GM12872 (cell line): ENCODE data around the gene ZNF561.

Source experiments
- TF ChIP-seq, protein P1 (sequence below): IDR thresholded peaks from 3 replicates; pipeline ENCODE4 v1.5.1; 2011; ENCODE audit warnings: low read depth, mild to moderate bottlenecking, low read length, moderate library complexity; ENCODE audit not compliant: insufficient read depth

The ZNF561 gene

DNA sequence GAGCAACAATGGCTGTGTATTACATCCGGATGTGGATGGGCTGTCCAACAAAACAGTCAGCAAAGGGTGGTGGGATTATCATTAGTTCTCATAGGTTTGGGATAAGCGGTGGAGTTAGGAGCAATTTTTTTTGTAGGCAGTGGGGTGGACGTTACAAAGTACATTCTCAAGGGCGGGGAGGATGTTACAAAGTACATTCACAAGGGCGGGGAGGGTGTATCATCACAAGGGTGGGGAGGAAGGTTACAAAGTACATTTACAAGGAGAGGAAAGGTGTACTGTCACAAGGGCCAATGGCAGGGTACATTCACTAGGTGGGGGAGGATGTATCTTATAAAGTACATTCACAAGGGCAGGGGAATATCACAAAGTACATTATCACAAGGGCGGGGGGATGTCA lies 20.8 kb upstream of the ZNF561 start:
- TF ChIP-seq, protein P1, sequence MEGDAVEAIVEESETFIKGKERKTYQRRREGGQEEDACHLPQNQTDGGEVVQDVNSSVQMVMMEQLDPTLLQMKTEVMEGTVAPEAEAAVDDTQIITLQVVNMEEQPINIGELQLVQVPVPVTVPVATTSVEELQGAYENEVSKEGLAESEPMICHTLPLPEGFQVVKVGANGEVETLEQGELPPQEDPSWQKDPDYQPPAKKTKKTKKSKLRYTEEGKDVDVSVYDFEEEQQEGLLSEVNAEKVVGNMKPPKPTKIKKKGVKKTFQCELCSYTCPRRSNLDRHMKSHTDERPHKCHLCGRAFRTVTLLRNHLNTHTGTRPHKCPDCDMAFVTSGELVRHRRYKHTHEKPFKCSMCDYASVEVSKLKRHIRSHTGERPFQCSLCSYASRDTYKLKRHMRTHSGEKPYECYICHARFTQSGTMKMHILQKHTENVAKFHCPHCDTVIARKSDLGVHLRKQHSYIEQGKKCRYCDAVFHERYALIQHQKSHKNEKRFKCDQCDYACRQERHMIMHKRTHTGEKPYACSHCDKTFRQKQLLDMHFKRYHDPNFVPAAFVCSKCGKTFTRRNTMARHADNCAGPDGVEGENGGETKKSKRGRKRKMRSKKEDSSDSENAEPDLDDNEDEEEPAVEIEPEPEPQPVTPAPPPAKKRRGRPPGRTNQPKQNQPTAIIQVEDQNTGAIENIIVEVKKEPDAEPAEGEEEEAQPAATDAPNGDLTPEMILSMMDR: no peak

DNA sequence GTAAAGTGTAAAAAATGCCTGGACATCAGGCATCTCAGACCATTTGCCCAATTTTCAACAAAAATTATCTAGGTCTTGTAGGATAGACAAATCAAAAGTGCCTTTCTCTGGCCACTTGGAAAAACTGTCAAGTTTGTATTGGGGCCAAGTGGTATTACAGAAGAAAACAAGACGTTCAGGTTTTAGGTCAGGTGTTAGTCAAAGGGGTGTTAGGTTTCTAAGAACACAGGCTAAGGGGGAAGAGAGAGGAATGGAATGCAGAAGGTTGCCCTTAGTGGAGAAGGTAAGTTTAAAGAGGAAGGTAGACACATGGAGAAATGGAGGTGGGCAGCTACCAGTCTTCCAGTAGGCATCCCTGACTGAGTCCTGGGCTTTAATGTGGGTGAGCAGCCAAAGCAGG lies 19.9 kb upstream of the ZNF561 start:
- TF ChIP-seq, protein P1: no peak

DNA sequence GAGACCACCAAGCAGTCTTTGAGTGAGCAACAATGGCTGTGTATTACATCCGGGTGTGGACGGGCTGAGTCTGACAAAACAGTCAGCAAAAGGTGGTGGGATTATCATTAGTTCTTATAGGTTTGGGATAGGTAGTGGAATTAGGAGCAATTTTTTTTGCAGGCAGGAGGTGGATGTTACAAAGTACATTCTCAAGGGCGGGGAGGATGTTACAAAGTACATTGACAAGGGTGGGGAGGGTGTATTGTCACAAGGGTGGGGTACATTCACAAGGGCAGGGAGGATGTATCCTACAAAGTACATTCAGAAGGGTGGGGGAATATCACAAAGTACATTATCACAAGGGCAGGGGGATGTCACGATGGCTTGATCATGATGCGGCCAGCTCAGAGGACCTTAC lies 15.0 kb upstream of the ZNF561 start:
- TF ChIP-seq, protein P1: no peak

DNA sequence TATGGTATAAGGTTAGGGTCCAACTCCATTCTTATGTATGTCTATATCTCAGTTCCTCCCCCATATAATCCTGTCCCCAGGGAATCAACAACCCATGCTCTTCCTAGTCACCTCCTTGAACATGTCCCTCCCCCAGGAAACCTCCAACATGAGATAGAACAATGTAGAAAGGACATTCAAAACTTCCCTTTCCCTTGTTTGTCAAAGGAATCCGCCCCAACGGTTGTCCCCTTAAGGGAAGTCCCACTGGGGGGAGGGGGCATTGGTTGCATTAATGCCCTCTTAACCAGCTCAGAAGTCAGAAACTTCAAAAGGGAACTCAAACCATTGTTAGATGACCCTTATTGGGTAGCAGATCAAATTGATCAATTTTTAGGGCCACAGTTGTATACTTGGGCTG lies 6.8 kb upstream of the ZNF561 start:
- TF ChIP-seq, protein P1: no peak

DNA sequence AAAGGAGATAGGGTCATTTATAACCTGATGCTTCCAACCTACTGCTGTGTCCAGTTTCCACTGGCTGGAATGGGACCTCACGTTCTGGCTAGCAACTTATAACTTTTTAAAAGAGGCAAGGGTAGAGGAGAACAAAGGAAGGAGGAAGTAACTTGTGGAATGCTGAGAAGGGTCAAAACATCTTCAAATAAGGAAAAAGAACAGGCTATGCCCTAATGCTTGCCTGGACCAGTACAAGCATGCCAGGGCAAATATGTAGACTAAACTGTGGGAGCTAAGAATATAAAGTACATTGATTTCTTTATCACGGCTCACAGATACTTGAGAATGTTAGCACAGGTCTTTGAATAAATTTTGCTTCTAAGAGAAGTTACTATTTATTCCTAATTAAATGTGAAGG lies 1.5 kb upstream of the ZNF561 start:
- TF ChIP-seq, protein P1: no peak

DNA sequence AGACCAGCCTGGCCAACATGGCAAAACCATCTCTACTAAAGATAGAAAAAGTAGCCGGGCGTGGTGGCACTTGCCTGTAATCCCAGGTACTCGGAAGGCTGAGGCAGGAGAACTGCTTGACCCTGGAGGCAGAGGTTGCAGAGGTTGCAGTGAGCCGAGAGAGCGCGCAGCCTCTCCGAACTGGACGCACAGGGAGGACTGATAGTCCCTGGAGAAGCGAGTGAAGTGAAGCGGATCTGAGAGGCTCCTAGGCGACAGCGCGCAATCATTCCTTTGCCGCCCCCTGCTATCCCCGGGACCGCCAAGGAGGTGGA lies 233 bp downstream of the ZNF561 start:
- TF ChIP-seq, protein P1: no peak

DNA sequence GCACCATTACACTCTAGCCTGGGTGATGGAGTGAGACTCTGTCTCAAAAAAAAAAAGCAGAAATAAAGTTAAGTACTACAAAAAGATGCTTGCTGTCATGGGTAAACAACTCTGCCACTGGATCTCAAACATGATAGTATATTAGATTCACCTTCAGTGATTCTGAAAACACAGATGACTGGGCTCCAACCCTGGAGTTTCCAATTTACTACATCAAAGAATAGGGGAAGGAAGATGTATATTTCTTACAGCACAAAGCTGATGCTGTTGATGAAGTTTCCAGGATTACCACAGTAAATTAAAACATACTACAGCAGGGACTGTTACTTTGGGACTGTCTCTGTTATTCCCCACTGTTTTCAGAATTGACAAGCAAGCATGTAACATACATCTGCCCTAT lies 5.2 kb downstream of the ZNF561 start:
- TF ChIP-seq, protein P1: no peak
